Activated CD8-positive, alpha-beta T cell treated with anti-CD3 and anti-CD28 coated beads for 36 hours (primary cell): Measurements from ENCODE around the gene TMCC2. TPM values are rescaled to one million over a fixed set of nuclear protein-coding genes. Genes with fewer than 3 reads are reported as not detected.

Experiments
- ATAC-seq: fragments of 200-7000 bp; cut with Tn5 transposase; one replicate; pipeline ENCODE4 v1.10.0; 2021; ENCODE audit warnings: mild to moderate bottlenecking, moderate library complexity
- CTCF ChIA-PET: fragments of 350-600 bp; sonication (Branson Sonifier 250); formaldehyde crosslinking; loops from one replicate; lab custom pipeline; 2021; ENCODE audit warnings: antibody characterized with exemption; lab: Charles Lee
- POLR2A ChIA-PET: fragments of 350-600 bp; sonication (Branson Sonifier 250); formaldehyde crosslinking; loops from one replicate; lab custom pipeline; 2021; ENCODE audit warnings: antibody characterized with exemption; lab: Charles Lee
- DNase-seq: peaks from one replicate; pipeline ENCODE4 v3.0.0-alpha.2; 2020
- H3K27ac Mint-ChIP-seq: one replicate; pipeline ENCODE4 v1.8.0; 2021; ENCODE audit warnings: mild to moderate bottlenecking, mixed read lengths
- H3K27me3 Mint-ChIP-seq: one replicate; pipeline ENCODE4 v1.8.0; 2021; ENCODE audit warnings: mixed read lengths
- H3K36me3 Mint-ChIP-seq: one replicate; pipeline ENCODE4 v1.8.0; 2021; ENCODE audit warnings: low read depth, mixed read lengths
- H3K4me1 Mint-ChIP-seq: one replicate; pipeline ENCODE4 v1.8.0; 2021; ENCODE audit warnings: low read depth, mixed read lengths
- H3K4me3 Mint-ChIP-seq: one replicate; pipeline ENCODE4 v1.8.0; 2021; ENCODE audit warnings: mild to moderate bottlenecking, moderate library complexity, mixed read lengths
- H3K9me3 Mint-ChIP-seq: one replicate; pipeline ENCODE4 v1.8.0; 2021; ENCODE audit warnings: mixed read lengths
- CTCF ChIP-seq: fragments of 200-600 bp; IDR thresholded peaks from one replicate; pipeline ENCODE4 v1.8.0; 2022; ENCODE audit warnings: antibody characterized with exemption, mild to moderate bottlenecking
- intact Hi-C: fragments of 100-400 bp; cut with micrococcal nuclease; formaldehyde crosslinking; loops from one replicate; pipeline ENCODE4 v1.10.0; 2022
- total RNA-seq, 2 experiments: library from RNA; stranded (reverse); gene quantifications; one replicate each; pipeline ENCODE4 v1.2.3, GENCODE V29; 2021

TMCC2 gene
- total RNA-seq, 2 experiments from 2014 or later = 6.6 to 7.1 TPM

GRCh38 chr1:205321162-205321958 lies 93.6 kb downstream of the TMCC2 start, which contains the start of gene NUAK2:
TSS of gene NUAK2 (minus strand) at chr1:205321745. CDS start at chr1:205321628, 117 bp downstream.
- intact Hi-C loops = loop anchor here (2.0 kb wide), 1 partner anchor 37 kb away; no protein-coding TSS in a partner anchor
- peak; percentile 85 for DNase-seq
- H3K4me1 Mint-ChIP-seq = peaks cover 56% of the 10 kb centered on the region
- no peaks in the 10 kb centered on the region for H3K9me3 Mint-ChIP-seq
- ChIA-PET POLR2A (interaction anchor here (0.6 to 14.6 kb wide), 9 partner anchors 9 to 168 kb away, joined by 3 to 158 read pairs (median 3); no protein-coding TSS in a partner anchor), CTCF (interaction anchor here (0.8 to 29.5 kb wide), 12 partner anchors 12 to 203 kb away, joined by 3 to 1285 read pairs (median 4); no protein-coding TSS in a partner anchor)
- ATAC-seq = peak; percentile 76
- H3K27ac Mint-ChIP-seq = peak within 1 kb of the TSS; percentile 82
- peak within 1 kb of the TSS; percentile 78 for H3K4me3 Mint-ChIP-seq
- peak; percentile 34 for TF ChIP-seq CTCF
- no peaks in the 10 kb centered on the region for H3K27me3 Mint-ChIP-seq
- H3K36me3 Mint-ChIP-seq = no peaks in the 10 kb centered on the region

GRCh38 chr1:205321959-205322283 lies 94.2 kb downstream of the TMCC2 start:
- Mint-ChIP-seq H3K27ac (peak overlapping the region; percentile 13), H3K9me3 (no peaks in the 10 kb centered on the region), H3K36me3 (no peaks in the 10 kb centered on the region), H3K4me1 (peaks cover 50% of the 10 kb centered on the region), H3K27me3 (no peaks in the 10 kb centered on the region), H3K4me3 (peak overlapping the region; percentile 78)
- ATAC-seq (no peak), DNase-seq (no peak)
- POLR2A ChIA-PET = interaction anchor here (1.2 to 14.6 kb wide), 3 partner anchors 8 to 93 kb away, joined by 3 to 158 read pairs (median 4); no protein-coding TSS in a partner anchor
- TF ChIP-seq CTCF = no peak
- CTCF ChIA-PET = interaction anchor here (0.7 to 29.5 kb wide), 6 partner anchors 12 to 93 kb away, joined by 3 to 1285 read pairs (median 4); no protein-coding TSS in a partner anchor
- intact Hi-C loops = loop anchor here (2.0 kb wide), 1 partner anchor 37 kb away; no protein-coding TSS in a partner anchor

Other genes starting within 250 kb of the TMCC2 start
- not detected for gene CNTN2, start 184.7 kb upstream of the TMCC2 start, total RNA-seq
- 1 to 10 TPM; 2.5 to 2.6 TPM for gene TMEM81, start 143.5 kb upstream of the TMCC2 start, total RNA-seq
- gene RBBP5, start 106.0 kb upstream of the TMCC2 start, total RNA-seq = 10 to 100 TPM; 18.8 to 21.6 TPM
- gene DSTYK, start 16.2 kb upstream of the TMCC2 start, total RNA-seq = 10 to 100 TPM; 10.0 to 10.7 TPM
- gene NUAK2, start 93.8 kb downstream of the TMCC2 start, total RNA-seq = 1 to 10 TPM; 1.9 TPM
- not detected for gene KLHDC8A, start 129.0 kb downstream of the TMCC2 start, total RNA-seq
- gene LEMD1, start 194.1 kb downstream of the TMCC2 start, total RNA-seq = under 1 TPM; 0.58 to 0.81 TPM
- under 1 TPM in 1 of 2 experiments, not detected in 1; 0.13 TPM for gene BLACAT1, start 228.1 kb downstream of the TMCC2 start, total RNA-seq